Measurements from ENCODE around the gene BAHCC1. TPM values are rescaled to one million over a fixed set of nuclear protein-coding genes. Genes with fewer than 3 reads are reported as not detected.

The BAHCC1 gene
- total and polyA plus RNA-seq, 2 of the 8 experiments (the other 6 are each of a cell fraction or from before 2014, with no cell fraction given), result 0.26 to 0.58 TPM

- Histone ChIP-seq H3K4ac (replicated peaks; ENCODE audit: insufficient read length, low read depth, low read length) (no peak overlapping the region), H3K23ac (ENCODE audit: insufficient read length) (no peak overlapping the region), H2BK12ac (ENCODE audit: low read depth, low read length) (no peak overlapping the region), H3K18ac (ENCODE audit: extremely low read depth, low read length) (no peak overlapping the region; the same call in 1 of the 2 replicates), H2BK120ac (replicated peaks; ENCODE audit: low read depth, low read length) (no peak overlapping the region), H2BK20ac (ENCODE audit: low read length) (no peak overlapping the region), H3K79me1 (ENCODE audit: low read depth, low read length) (peaks cover 14% of the 10 kb centered on the region), H2AK5ac (ENCODE audit: low read depth, low read length) (no peak overlapping the region), H3K27ac (ENCODE audit: low read depth, low read length) (no peak overlapping the region), H3K79me2 (ENCODE audit: control insufficient read depth in 1 of 2, insufficient read depth in 2 of 2, low read length in 2 of 2) (peaks cover 24 to 32% of the 10 kb centered on the region in 2 experiments), H3K4me3 (ENCODE audit: extremely low read depth in 1 of 4, insufficient read depth in 2 of 4, low read depth in 3 of 4, low read length in 4 of 4) (peak overlapping the region; percentile 75 to 93 (median 90)), H4K91ac (replicated peaks; ENCODE audit: insufficient read length, low read length) (no peak overlapping the region), H3K14ac (ENCODE audit: insufficient read length) (no peak overlapping the region), H2BK15ac (ENCODE audit: low read length) (no peak overlapping the region), H3K23me2 (ENCODE audit: low read depth, low read length) (peaks cover 22% of the 10 kb centered on the region), H3K9me3 (ENCODE audit: insufficient read depth in 2 of 2, low read depth in 1 of 2, low read length in 1 of 2) (no peaks in the 10 kb centered on the region), H2BK5ac (ENCODE audit: low read depth, low read length) (0 out of 2 replicates have a peak overlapping the region, but pooled peaks have one; percentile 75), H3K27me3 (replicated peaks in 1 of 4; ENCODE audit: control insufficient read depth in 3 of 4, extremely low read depth in 1 of 4, insufficient read depth in 3 of 4, low read length in 3 of 4) (no peaks in the 10 kb centered on the region), H4K8ac (ENCODE audit: extremely low read depth, insufficient read depth, low read length) (peak overlapping the region; percentile 28; the same call in 1 of the 2 replicates), H4K5ac (ENCODE audit: insufficient read length, low read depth, low read length) (no peak overlapping the region), H3K56ac (replicated peaks; ENCODE audit: insufficient read length, low read depth, low read length) (no peak overlapping the region), H3K36me3 (ENCODE audit: control insufficient read depth in 2 of 4, insufficient read depth in 4 of 4, low read length in 3 of 4) (peaks cover 19 to 37% (median 31%) of the 10 kb centered on the region in 4 experiments; a peak in 7 of 8 replicates), H3K4me1 (replicated peaks in 1 of 4; ENCODE audit: control insufficient read depth in 3 of 4, insufficient read depth in 4 of 4, low read length in 3 of 4) (peaks cover 0 to 6% (median 3%) of the 10 kb centered on the region in 4 experiments; a peak in 3 of 7 replicates), H3K9ac (replicated peaks in 1 of 4; ENCODE audit: extremely low read depth in 1 of 4, low read depth in 3 of 4, low read length in 3 of 4) (peak overlapping the region in 3 of 4 experiments; percentile 76 to 96 (median 94); a peak in 6 of 7 replicates), H2AFZ (ENCODE audit: low read length) (no peak overlapping the region), H4K20me1 (replicated peaks in 1 of 2; ENCODE audit: control insufficient read depth in 1 of 2, insufficient read depth in 2 of 2, low read length in 2 of 2) (peaks cover 23 to 29% of the 10 kb centered on the region in 2 experiments), H3K4me2 (ENCODE audit: insufficient read depth in 1 of 2, low read depth in 2 of 2, low read length in 2 of 2) (peak overlapping the region; percentile 97 to 98)
- ChIA-PET CTCF (ENCODE audit: partially characterized antibody) (interaction anchor here (0.6 to 1.4 kb wide), 8 partner anchors 10 to 1132 kb away, joined by 3 to 5 read pairs (median 3); no protein-coding TSS in a partner anchor), POLR2A (ENCODE audit: partially characterized antibody) (interaction anchor here (0.6 to 35.8 kb wide), 19 partner anchors 6 to 283 kb away, joined by 3 to 1004 read pairs (median 5); partner anchors contain the start of genes ACTG1, BAHCC1 and FSCN2)
- FAIRE-seq (no peak), DNase-seq (ENCODE audit: low read depth in 1 of 2, low spot score in 2 of 2) (no peak)
- 62% methylated on average over 22 of the region's 22 CpGs; no CpG with 5 or more reads in 1 of the 2 experiments for WGBS, 2 experiments (ENCODE audit: extremely low coverage in 1 of 2, insufficient coverage in 1 of 2, insufficient read length in 1 of 2, insufficient replicate concordance in 2 of 2, low coverage in 1 of 2, low lambda C conversion rate in 2 of 2, missing lambda C conversion rate in 1 of 2)
- no peak for TF ChIP-seq ZNF274 (IDR thresholded peaks at IDR 0.05; ENCODE audit: borderline replicate concordance, extremely low read depth, low read length)
- TF ChIP-seq FOSL1 (IDR thresholded peaks at IDR 0.05; ENCODE audit: insufficient read depth, low read depth, low read length), result no peak
- TF ChIP-seq JUND (IDR thresholded peaks at IDR 0.05; ENCODE audit: low read length), result no peak
- TF ChIP-seq ATF2 (IDR thresholded peaks at IDR 0.05; ENCODE audit: low read length), result peak; percentile 5; the same call in 1 of the 2 replicates
- no peak for TF ChIP-seq SRF (IDR thresholded peaks at IDR 0.05; ENCODE audit: low read depth, low read length)
- no peak for TF ChIP-seq BRCA1 (IDR thresholded peaks at IDR 0.05; ENCODE audit: low read depth, low read length)
- no peak for TF ChIP-seq EZH2 (IDR thresholded peaks at IDR 0.05; ENCODE audit: low read depth, low read length, severe bottlenecking)
- TF ChIP-seq SIN3A (conservative IDR thresholded peaks at IDR 0.05 in 1 of 2, IDR thresholded peaks at IDR 0.05 in 1 of 2; ENCODE audit: low read depth in 1 of 2, low read length in 2 of 2), result 0 out of 4 replicates have a peak, but pooled peaks of 1 of the 2 experiments have one; percentile 82
- TF ChIP-seq CHD1 (IDR thresholded peaks at IDR 0.05; ENCODE audit: low read depth, low read length), result peak; percentile 73
Observed at GRCh38 chr17:81509972-81510784, 114.9 kb downstream of the BAHCC1 start.

All from H1 (cell line).